CD4-positive, CD25-positive, alpha-beta regulatory T cell (primary cell): ENCODE measurements around the gene RTCA. TPM values are rescaled to one million over a fixed set of nuclear protein-coding genes. Genes with fewer than 3 reads are reported as not detected.
A peak's percentile ranks its signal among the peaks of the same experiment; 100 is the strongest.
"Not testable (repeated sequence)": the region's sequence is repeated elsewhere in the genome, so short reads cannot be mapped to it uniquely, and the experiment has no call there.

Experiments used
- ATAC-seq, 2 donors: fragments of 150-1000 bp; cut with Tn5 transposase; one replicate each; pipeline ENCODE4 v1.10.0; 2021; ENCODE audit warnings: low read depth in 2 of 2, moderate number of reproducible peaks in 2 of 2, moderate library complexity in 1 of 2
- DNase-seq, 3 donors: peaks; one replicate each; pipeline versions ENCODE4 v3.0.0 to v3.0.0-alpha.2; 2012 to 2022; ENCODE audit warnings: mixed read lengths in 1 of 3
- H3K27ac ChIP-seq: one replicate; pipeline ENCODE4 v1.7.0; 2013; ENCODE audit warnings: mild to moderate bottlenecking, low read length; ENCODE audit not compliant: insufficient read depth, poor library complexity, severe bottlenecking
- H3K27me3 ChIP-seq: one replicate; pipeline ENCODE4 v1.7.0; 2013; ENCODE audit warnings: low read length; ENCODE audit not compliant: control insufficient read depth, insufficient read depth
- H3K36me3 ChIP-seq: one replicate; pipeline ENCODE4 v1.7.0; 2013; ENCODE audit warnings: mild to moderate bottlenecking, low read length, moderate library complexity; ENCODE audit not compliant: control insufficient read depth, insufficient read depth
- H3K4me1 ChIP-seq: 2 replicates; pipeline ENCODE4 v1.7.0; 2013; ENCODE audit warnings: mild to moderate bottlenecking, low read length; ENCODE audit not compliant: insufficient read depth, control insufficient read depth, poor library complexity, severe bottlenecking
- H3K4me3 ChIP-seq: one replicate; pipeline ENCODE4 v1.7.0; 2013; ENCODE audit warnings: low read depth, mild to moderate bottlenecking, low read length, moderate library complexity
- H3K9me3 ChIP-seq, 2 experiments: 1 replicate in 1 of 2; 2 replicates in 1 of 2; pipeline ENCODE4 v1.7.0; 2013; ENCODE audit warnings: low read length in 2 of 2, mild to moderate bottlenecking in 1 of 2, moderate library complexity in 1 of 2; ENCODE audit not compliant: control insufficient read depth in 2 of 2
- H3K27ac Mint-ChIP-seq, 3 donors: one replicate each; pipeline ENCODE4 v1.8.0; 2020 to 2022; ENCODE audit warnings: mild to moderate bottlenecking in 3 of 3, mixed read lengths in 3 of 3, moderate library complexity in 2 of 3
- H3K27me3 Mint-ChIP-seq: one replicate; pipeline ENCODE4 v1.8.0; 2022; ENCODE audit warnings: mild to moderate bottlenecking, mixed read lengths
- H3K36me3 Mint-ChIP-seq: one replicate; pipeline ENCODE4 v1.8.0; 2020; ENCODE audit warnings: mixed read lengths
- H3K4me1 Mint-ChIP-seq, 4 donors: one replicate each; pipeline ENCODE4 v1.8.0; 2020 to 2022; ENCODE audit warnings: mixed read lengths in 4 of 4, mild to moderate bottlenecking in 1 of 4
- H3K4me3 Mint-ChIP-seq, 4 donors: one replicate each; pipeline ENCODE4 v1.8.0; 2020 to 2022; ENCODE audit warnings: mild to moderate bottlenecking in 4 of 4, mixed read lengths in 4 of 4, moderate library complexity in 3 of 4
- H3K9me3 Mint-ChIP-seq, 7 donors: one replicate each; pipeline ENCODE4 v1.8.0; 2020 to 2022; ENCODE audit warnings: mixed read lengths in 7 of 7, mild to moderate bottlenecking in 3 of 7, moderate library complexity in 2 of 7
- polyA plus RNA-seq, 4 donors: library from polyadenylated mRNA; unstranded; fragments of 300-500 nt; fragmentation: Illumina TruSeq; gene quantifications; one replicate each; pipeline ENCODE4 v1.2.3, GENCODE V29; 2021
- total RNA-seq: library from RNA; stranded (reverse); gene quantifications from one replicate; pipeline ENCODE4 v1.2.3, GENCODE V29; 2022

The RTCA gene
- total and polyA plus RNA-seq, 5 donors from 2014 or later = 25.9 to 49.9 (median 32.2) TPM

- no peaks in the 10 kb centered on the region for H3K27me3 ChIP-seq
- DNase-seq = peak in 2 of 3 donors; percentile 0 to 18
Observed at GRCh38 chr1:100249155-100249536, 16.9 kb upstream of the RTCA start.

GRCh38 chr1:100249537-100250257 lies 16.3 kb upstream of the RTCA start, which contains the start of gene DBT:
Gene DBT, minus strand, starts transcription at chr1:100249834. Its CDS starts 14 bp downstream, at chr1:100249820.
- H3K4me1 ChIP-seq = peaks cover 20% of the 10 kb centered on the region
- peaks cover 8% of the 10 kb centered on the region for H3K36me3 Mint-ChIP-seq
- peak within 1 kb of the TSS; percentile 96 for H3K4me3 ChIP-seq
- H3K9me3 Mint-ChIP-seq = no peaks in the 10 kb centered on the region
- no peaks in the 10 kb centered on the region for H3K9me3 ChIP-seq
- H3K4me1 Mint-ChIP-seq = peaks cover 11 to 23% (median 14%) of the 10 kb centered on the region in 4 donors
- H3K27me3 Mint-ChIP-seq = peaks cover 11% of the 10 kb centered on the region
- H3K36me3 ChIP-seq = no peaks in the 10 kb centered on the region
- H3K27ac ChIP-seq = peak within 1 kb of the TSS; percentile 76
- H3K4me3 Mint-ChIP-seq = no peak within 1 kb of the TSS
- no peaks in the 10 kb centered on the region for H3K27me3 ChIP-seq
- ATAC-seq (peak; percentile 100), DNase-seq (peak; percentile 88 to 96 (median 89))
- H3K27ac Mint-ChIP-seq = peak within 1 kb of the TSS in 1 of 3 donors; percentile 1

More at GRCh38 chr1:100249155-100249536, 16.9 kb upstream of the RTCA start:
- H3K36me3 Mint-ChIP-seq = peaks cover 9% of the 10 kb centered on the region
- no peak overlapping the region for H3K4me3 Mint-ChIP-seq
- Histone ChIP-seq H3K9me3 (no peaks in the 10 kb centered on the region), H3K4me1 (peaks cover 20% of the 10 kb centered on the region), H3K36me3 (peaks cover under 1% of the 10 kb centered on the region), H3K27ac (peak overlapping the region; percentile 76), H3K4me3 (peak overlapping the region; percentile 96)
- no peak for ATAC-seq
- H3K4me1 Mint-ChIP-seq = peaks cover 14 to 28% (median 18%) of the 10 kb centered on the region in 4 donors
- H3K27me3 Mint-ChIP-seq = peaks cover 10% of the 10 kb centered on the region
- no peaks in the 10 kb centered on the region for H3K9me3 Mint-ChIP-seq
- H3K27ac Mint-ChIP-seq = no peak overlapping the region

GRCh38 chr1:100250264-100250663 lies 15.8 kb upstream of the RTCA start:
- H3K4me3 Mint-ChIP-seq = no peak overlapping the region
- Histone ChIP-seq H3K27me3 (no peaks in the 10 kb centered on the region), H3K9me3 (no peaks in the 10 kb centered on the region), H3K27ac (peak overlapping the region; percentile 76), H3K4me1 (peaks cover 20% of the 10 kb centered on the region), H3K4me3 (peak overlapping the region; percentile 96), H3K36me3 (no peaks in the 10 kb centered on the region)
- peaks cover 9 to 21% (median 14%) of the 10 kb centered on the region in 4 donors for H3K4me1 Mint-ChIP-seq
- H3K9me3 Mint-ChIP-seq = peaks cover 0 to 1% (median 0%) of the 10 kb centered on the region in 7 donors
- peaks cover 15% of the 10 kb centered on the region for H3K27me3 Mint-ChIP-seq
- H3K27ac Mint-ChIP-seq = peak overlapping the region in 1 of 3 donors; percentile 1
- ATAC-seq (no peak), DNase-seq (no peak)
- peaks cover 6% of the 10 kb centered on the region for H3K36me3 Mint-ChIP-seq

GRCh38 chr1:100250807-100251206 lies 15.2 kb upstream of the RTCA start:
- H3K4me3 ChIP-seq = no peak overlapping the region
- H3K4me3 Mint-ChIP-seq = no peak overlapping the region
- no peak overlapping the region for H3K27ac ChIP-seq
- H3K36me3 Mint-ChIP-seq = peaks cover 6% of the 10 kb centered on the region
- no peaks in the 10 kb centered on the region for H3K36me3 ChIP-seq
- H3K4me1 ChIP-seq = peaks cover 20% of the 10 kb centered on the region
- DNase-seq (no peak), ATAC-seq (no peak)
- peaks cover 9 to 16% (median 13%) of the 10 kb centered on the region in 4 donors for H3K4me1 Mint-ChIP-seq
- peaks cover 0 to 1% (median 0%) of the 10 kb centered on the region in 7 donors for H3K9me3 Mint-ChIP-seq
- H3K9me3 ChIP-seq = no peaks in the 10 kb centered on the region
- H3K27ac Mint-ChIP-seq = no peak overlapping the region
- H3K27me3 ChIP-seq = no peaks in the 10 kb centered on the region
- peaks cover 20% of the 10 kb centered on the region for H3K27me3 Mint-ChIP-seq

GRCh38 chr1:100252901-100253300 lies 13.1 kb upstream of the RTCA start:
- Mint-ChIP-seq H3K27me3 (peaks cover 24% of the 10 kb centered on the region), H3K36me3 (no peaks in the 10 kb centered on the region), H3K4me3 (peak overlapping the region in 1 of 4 donors; percentile 55), H3K9me3 (peaks cover 0 to 1% (median 0%) of the 10 kb centered on the region in 7 donors), H3K27ac (no peak overlapping the region), H3K4me1 (peaks cover 0 to 7% (median 4%) of the 10 kb centered on the region in 4 donors)
- no peak overlapping the region for H3K27ac ChIP-seq
- no peaks in the 10 kb centered on the region for H3K9me3 ChIP-seq
- ATAC-seq = no peak
- DNase-seq = no peak
- no peak overlapping the region for H3K4me3 ChIP-seq
- H3K36me3 ChIP-seq = no peaks in the 10 kb centered on the region
- H3K4me1 ChIP-seq = peaks cover 17% of the 10 kb centered on the region
- H3K27me3 ChIP-seq = no peaks in the 10 kb centered on the region

- Histone ChIP-seq H3K4me3 (no peak overlapping the region), H3K4me1 (peaks cover 17% of the 10 kb centered on the region), H3K27ac (no peak overlapping the region), H3K9me3 (no peaks in the 10 kb centered on the region), H3K36me3 (no peaks in the 10 kb centered on the region), H3K27me3 (no peaks in the 10 kb centered on the region)
- peaks cover 0 to 2% (median 0%) of the 10 kb centered on the region in 7 donors for H3K9me3 Mint-ChIP-seq
- H3K4me1 Mint-ChIP-seq = peaks cover 0 to 7% (median 4%) of the 10 kb centered on the region in 4 donors
- H3K36me3 Mint-ChIP-seq = no peaks in the 10 kb centered on the region
- H3K27ac Mint-ChIP-seq = peak overlapping the region in 1 of 3 donors; percentile 29
- no peak for DNase-seq
- ATAC-seq = no peak
- H3K4me3 Mint-ChIP-seq = no peak overlapping the region
- peaks cover 24% of the 10 kb centered on the region for H3K27me3 Mint-ChIP-seq
Observed at GRCh38 chr1:100253552-100253951, 12.5 kb upstream of the RTCA start.

- not testable (repeated sequence) for H3K4me3 ChIP-seq, H3K36me3 Mint-ChIP-seq, H3K27ac ChIP-seq, H3K4me3 Mint-ChIP-seq, H3K9me3 ChIP-seq, H3K4me1 Mint-ChIP-seq, H3K36me3 ChIP-seq, ATAC-seq, H3K27me3 ChIP-seq, H3K27ac Mint-ChIP-seq, DNase-seq, H3K4me1 ChIP-seq
- H3K27me3 Mint-ChIP-seq = peaks cover 24% of the 10 kb centered on the region
- peaks cover 0 to 11% (median 0%) of the 10 kb centered on the region in 7 donors for H3K9me3 Mint-ChIP-seq
Observed at GRCh38 chr1:100256273-100256672, 9.7 kb upstream of the RTCA start.
